OCI-LY7 (cell line): ENCODE results near the gene ROBO2.

Experiments used
- EZH2phosphoT487 ChIP-seq: fragments of 200-600 bp; sonication (generic); IDR thresholded peaks from 2 replicates; pipeline ENCODE4 v1.6.1; 2018; ENCODE audit warnings: low read depth, borderline replicate concordance, mild to moderate bottlenecking, mixed run types, antibody characterized with exemption, low read length, moderate library complexity, mixed read lengths
- TF ChIP-seq, protein P1 (sequence below): fragments of 200-600 bp; sonication (generic); conservative IDR thresholded peaks from 2 replicates; pipeline ENCODE4 v1.5.1; 2014; ENCODE audit warnings: mild to moderate bottlenecking, antibody characterized with exemption, low read length, moderate library complexity, mixed read lengths

DNA sequence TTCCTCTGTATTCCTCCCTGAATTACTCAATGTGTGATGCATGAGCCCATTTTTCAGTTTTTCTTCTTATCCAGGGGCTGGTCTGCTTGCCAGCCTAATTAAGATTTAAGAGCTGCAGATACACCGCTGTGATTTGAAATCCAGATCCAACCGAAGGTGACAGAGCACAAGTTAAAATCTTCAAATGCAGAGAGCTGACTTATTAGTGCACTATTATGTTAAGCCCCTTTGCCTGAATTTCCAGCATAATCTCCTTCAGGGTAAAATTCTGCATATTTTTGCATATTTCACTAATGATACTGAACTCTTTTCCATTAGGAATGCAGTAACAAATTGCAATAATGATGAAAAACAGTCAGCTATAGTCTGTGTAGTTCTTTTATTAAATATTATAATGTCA lies 583.6 kb downstream of the ROBO2 start:
- TF ChIP-seq, protein P1, sequence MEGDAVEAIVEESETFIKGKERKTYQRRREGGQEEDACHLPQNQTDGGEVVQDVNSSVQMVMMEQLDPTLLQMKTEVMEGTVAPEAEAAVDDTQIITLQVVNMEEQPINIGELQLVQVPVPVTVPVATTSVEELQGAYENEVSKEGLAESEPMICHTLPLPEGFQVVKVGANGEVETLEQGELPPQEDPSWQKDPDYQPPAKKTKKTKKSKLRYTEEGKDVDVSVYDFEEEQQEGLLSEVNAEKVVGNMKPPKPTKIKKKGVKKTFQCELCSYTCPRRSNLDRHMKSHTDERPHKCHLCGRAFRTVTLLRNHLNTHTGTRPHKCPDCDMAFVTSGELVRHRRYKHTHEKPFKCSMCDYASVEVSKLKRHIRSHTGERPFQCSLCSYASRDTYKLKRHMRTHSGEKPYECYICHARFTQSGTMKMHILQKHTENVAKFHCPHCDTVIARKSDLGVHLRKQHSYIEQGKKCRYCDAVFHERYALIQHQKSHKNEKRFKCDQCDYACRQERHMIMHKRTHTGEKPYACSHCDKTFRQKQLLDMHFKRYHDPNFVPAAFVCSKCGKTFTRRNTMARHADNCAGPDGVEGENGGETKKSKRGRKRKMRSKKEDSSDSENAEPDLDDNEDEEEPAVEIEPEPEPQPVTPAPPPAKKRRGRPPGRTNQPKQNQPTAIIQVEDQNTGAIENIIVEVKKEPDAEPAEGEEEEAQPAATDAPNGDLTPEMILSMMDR: no peak
- no peak for TF ChIP-seq EZH2phosphoT487
